HG02642 (cell line): Measurements from ENCODE around the gene SLC4A1AP.
"Not testable (repeated sequence)": the region's sequence is repeated elsewhere in the genome, so short reads cannot be mapped to it uniquely, and the experiment has no call there.

Source experiments
- ATAC-seq: cut with Tn5 transposase; IDR thresholded peaks from one replicate; pipeline ENCODE4 v1.9.1; 2021; ENCODE audit warnings: mild to moderate bottlenecking; ENCODE audit not compliant: unreplicated experiment, poor library complexity

The SLC4A1AP gene, protein sequence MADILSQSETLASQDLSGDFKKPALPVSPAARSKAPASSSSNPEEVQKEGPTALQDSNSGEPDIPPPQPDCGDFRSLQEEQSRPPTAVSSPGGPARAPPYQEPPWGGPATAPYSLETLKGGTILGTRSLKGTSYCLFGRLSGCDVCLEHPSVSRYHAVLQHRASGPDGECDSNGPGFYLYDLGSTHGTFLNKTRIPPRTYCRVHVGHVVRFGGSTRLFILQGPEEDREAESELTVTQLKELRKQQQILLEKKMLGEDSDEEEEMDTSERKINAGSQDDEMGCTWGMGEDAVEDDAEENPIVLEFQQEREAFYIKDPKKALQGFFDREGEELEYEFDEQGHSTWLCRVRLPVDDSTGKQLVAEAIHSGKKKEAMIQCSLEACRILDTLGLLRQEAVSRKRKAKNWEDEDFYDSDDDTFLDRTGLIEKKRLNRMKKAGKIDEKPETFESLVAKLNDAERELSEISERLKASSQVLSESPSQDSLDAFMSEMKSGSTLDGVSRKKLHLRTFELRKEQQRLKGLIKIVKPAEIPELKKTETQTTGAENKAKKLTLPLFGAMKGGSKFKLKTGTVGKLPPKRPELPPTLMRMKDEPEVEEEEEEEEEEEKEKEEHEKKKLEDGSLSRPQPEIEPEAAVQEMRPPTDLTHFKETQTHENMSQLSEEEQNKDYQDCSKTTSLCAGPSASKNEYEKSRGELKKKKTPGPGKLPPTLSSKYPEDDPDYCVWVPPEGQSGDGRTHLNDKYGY

DNA sequence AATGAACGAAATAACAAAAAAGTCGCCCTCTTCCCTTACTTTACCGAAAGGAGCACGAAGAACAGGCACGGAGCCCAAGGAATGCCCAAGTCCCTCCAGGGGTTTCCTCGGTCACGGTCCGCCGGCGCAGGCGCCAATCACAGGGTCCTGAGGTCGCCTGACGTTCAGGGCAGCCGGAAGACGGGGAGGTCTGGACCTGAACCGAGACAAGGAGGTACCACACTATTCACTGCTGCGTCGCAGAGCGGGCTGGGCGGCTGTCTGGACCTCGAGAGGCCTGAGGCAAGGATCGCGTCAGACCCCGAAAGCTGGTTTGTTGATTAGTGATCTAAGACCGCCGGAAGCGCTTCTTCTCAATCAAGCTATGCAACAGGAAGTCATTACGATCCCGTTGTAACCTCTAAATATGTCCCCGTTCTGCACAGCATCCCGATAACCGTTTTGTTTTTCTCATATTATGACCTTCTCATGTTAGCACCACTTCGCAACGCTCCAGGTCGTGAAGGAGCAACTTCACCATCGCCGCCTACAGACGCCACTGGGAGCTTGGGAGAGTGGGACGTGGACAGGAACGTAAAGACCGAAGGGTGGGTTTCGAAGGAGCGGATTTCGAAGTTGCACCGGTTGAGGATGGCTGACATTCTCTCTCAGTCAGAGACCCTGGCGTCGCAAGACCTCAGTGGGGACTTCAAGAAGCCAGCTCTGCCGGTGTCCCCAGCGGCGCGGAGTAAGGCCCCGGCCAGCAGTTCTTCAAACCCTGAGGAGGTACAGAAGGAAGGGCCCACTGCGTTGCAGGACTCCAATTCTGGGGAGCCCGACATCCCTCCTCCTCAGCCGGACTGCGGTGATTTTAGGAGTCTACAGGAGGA is at the start of gene SLC4A1AP, which contains the start of gene SUPT7L:
Gene SLC4A1AP (plus strand): TSS at position 605 of the 869 bp plus-strand sequence. CDS start 26 bp downstream, at position 631.
Gene SUPT7L (minus strand): TSS at position 330 of the 869 bp plus-strand sequence. CDS start 1,422 bp downstream, outside the sequence.
- peak; percentile 80 for ATAC-seq

DNA sequence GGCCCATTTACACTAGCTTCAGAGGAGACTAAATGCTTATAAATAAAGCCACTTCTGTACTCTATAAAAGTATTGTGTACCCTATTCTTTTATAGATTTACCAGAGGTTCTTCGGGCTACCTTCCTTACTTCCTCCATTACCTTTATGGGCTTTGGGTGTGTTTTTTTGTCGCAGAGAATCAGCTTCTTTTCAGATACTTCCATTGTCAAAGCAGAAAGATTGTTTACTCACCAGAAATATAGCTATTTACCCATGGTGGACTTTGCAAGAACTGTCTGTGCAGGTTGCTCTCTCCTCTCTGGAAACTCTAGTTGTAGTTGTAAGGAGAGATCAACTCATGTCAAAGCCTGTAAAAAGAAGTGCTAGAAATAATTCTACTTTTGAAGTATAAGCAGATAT is 49.7 kb upstream of the SLC4A1AP start:
- no peak for ATAC-seq

GRCh38 chr2:27615316-27615715 is 48.4 kb upstream of the SLC4A1AP start:
- no peak for ATAC-seq

DNA sequence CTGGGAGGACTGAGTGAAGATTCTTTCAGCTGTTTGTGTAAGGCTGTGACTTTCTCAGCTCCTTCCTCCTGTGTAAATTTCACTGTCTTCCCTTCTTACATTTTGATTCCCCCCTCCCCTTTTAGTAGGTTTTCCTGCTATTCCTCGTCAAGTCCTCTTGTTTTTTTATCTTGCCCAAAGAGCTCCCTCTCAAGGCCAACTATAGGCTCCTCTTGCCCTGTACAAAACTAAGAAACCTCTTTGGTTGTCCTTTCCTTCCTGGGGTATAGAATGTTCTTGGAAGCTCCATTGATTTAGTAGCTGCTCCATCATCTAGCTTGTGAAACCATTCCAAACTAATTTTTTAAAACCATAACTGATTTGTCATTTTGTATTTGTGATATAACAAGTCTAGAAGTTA is 42.2 kb upstream of the SLC4A1AP start:
- ATAC-seq = no peak

GRCh38 chr2:27622921-27623384 is 40.7 kb upstream of the SLC4A1AP start:
- no peak for ATAC-seq

- ATAC-seq = no peak
Measured at GRCh38 chr2:27624943-27625342, 38.7 kb upstream of the SLC4A1AP start.

DNA sequence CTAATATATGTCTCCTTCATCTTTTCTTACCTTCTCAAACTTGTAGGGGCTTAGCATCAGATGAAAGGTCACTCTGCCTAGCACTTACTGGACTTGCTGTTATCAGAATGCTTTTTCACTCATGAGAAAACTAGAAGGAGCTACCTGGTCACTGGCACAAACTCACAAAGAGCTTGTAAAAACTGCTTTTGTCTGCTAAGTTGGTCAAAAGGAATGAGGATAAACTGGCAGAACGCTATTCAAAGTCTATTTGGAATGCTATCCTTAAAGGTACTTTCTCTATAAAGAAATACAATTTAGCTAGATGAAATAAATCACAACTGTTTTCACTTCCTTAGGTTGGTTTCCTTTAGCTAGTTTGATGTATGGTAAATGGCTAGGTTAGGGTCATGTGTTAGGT is 37.4 kb upstream of the SLC4A1AP start:
- ATAC-seq = not testable (repeated sequence)

DNA sequence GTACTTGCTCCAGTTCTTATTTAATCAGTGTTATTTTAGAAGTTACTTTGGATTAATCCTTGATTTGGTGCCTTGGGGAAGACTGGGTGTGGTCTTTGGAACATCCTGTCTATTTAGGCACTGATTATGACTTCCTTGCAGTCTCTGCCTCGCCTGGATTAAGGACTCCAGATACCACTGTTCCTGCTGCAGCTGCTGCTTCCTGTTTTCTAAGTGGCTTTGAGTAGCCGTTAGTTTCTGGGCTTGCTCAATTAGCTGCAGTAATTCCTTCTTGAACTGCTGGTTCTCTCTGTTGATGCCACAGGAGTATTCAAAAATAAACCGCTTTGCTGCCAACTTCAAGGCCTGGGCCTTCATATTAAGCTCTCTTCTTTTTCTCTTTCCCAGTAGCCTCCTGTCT is 36.8 kb upstream of the SLC4A1AP start:
- ATAC-seq = not testable (repeated sequence)

DNA sequence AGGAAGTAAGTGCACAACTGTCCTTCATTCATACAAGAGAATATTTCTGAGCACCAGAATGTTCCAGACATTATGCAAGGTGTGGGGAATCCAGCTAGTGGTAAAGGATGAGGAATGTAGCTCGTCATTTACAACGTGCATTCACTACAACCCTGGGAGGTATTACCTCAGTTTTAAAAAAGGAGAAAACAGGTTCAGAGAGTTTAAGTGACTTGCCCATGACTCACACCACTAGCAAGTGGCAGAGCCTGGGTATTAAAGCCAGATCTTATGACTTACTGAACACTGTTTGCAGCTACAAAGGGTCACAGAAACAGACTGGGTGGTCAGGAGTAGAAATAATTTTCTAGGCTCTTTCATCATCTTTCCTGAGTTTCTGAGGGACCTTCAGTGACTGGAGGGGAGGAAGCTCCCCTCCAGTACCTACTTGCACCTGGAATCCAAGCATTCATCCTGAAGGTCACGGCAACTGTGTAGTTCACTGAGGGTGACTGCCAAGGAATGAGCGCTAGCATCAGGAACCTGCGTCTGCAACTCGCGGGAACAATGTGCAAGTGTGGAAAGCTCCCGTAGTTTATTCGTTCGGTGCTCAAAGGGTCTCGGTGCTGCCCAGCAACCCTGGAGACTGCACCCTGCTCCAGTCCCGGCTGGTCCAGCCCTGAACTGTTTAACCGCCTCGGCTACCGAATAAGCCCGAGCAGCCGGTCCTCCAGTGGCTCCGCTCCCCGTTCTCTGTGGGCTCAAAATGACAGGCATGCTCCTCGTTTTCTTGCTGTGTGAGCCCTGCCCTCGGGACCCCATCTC is 35.5 kb upstream of the SLC4A1AP start:
- ATAC-seq = peak; percentile 31

- ATAC-seq = peak; percentile 97
Measured at GRCh38 chr2:27628767-27629709, 34.7 kb upstream of the SLC4A1AP start, which contains the start of the genes CCDC121 and GPN1. Gene CCDC121, minus strand, starts transcription at chr2:27629012. Its CDS starts 1,213 bp downstream, at chr2:27627799. Gene GPN1, plus strand, starts transcription at chr2:27629050. Its CDS starts 9 bp downstream, at chr2:27629059.

DNA sequence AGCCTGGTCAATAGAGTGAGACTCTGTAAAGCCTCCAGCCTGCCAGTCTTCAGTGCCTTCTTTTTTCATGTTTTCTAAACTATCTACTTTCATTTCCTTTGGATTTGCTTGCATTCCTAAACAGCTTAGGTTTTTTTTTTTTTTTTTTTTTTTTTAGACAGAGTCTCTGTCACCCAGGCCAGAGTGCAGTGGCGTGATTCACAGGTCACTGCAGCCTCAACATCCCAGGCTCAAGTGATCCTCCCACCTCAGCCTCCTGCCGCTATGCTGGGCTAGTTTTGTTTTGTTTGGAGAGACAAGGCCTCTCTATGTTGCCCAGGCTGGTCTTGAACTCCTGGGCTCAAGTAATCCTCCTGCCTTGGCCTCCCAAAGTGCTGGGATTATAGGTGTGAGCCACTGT is 33.4 kb upstream of the SLC4A1AP start:
- ATAC-seq = not testable (repeated sequence)

DNA sequence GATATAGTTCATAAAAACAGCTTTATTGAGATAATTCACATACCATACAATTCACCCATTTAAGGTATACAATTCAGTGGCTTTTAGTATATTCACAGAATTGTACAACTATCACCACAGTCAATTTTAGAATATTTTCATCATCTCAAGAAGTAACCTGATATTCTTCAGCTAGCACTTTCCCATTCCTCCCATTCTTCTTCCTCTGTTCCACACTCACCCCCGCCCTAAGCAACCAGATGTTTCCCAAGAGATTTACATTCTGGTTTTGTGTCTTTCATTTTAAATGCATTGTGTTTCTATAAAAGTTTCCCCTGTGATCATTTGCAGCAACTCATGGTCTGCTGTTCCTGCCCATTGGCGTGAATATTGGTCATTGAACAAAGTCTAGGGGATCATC is 29.4 kb upstream of the SLC4A1AP start:
- ATAC-seq = no peak

DNA sequence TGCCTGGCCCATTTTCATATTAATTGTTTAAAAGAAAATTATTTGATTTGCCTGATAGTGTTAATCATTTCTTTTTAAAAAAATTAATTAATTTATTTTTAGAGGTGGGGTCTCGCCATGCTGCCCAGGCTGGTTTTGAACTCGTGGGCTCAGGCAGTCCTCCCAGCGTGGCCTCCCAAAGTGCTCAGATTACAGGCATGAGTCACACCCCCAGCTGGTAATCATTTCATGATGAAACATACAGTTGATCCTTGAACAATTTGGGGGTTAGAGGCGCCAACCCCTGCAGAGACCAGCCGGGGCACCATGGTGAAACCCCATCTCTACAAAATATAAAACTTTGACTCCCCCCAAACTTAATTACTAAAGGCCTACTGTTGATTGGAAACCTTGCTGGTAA is 26.9 kb upstream of the SLC4A1AP start:
- no peak for ATAC-seq

- ATAC-seq = no peak
Measured at GRCh38 chr2:27638037-27638637, 25.6 kb upstream of the SLC4A1AP start.

- ATAC-seq = no peak
Measured at GRCh38 chr2:27638709-27639108, 25.0 kb upstream of the SLC4A1AP start.

DNA sequence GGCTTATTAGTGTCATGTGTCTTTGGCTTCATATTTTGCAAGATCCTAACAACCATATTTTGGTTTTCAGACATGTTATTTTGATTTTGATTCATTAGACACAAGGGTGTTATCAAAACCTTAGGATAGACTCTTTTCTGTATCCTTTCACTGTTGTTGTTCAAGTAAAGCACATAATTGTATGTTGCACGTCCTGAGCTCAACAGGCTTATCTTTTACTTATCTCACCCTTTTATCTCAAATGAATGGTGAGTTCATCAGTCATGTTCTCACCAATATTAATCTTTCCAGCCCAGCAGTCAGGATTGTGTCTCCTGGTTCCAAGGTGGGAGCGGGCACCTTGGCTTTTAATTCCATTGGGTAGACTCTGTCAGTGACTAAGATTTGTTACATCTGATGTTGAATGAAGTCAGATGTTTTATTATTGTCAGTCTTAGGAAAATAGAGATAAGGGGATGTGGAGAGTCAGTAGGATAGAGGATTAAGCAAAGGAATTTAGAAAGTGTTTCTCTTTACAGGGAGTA is 22.9 kb upstream of the SLC4A1AP start:
- no peak for ATAC-seq

DNA sequence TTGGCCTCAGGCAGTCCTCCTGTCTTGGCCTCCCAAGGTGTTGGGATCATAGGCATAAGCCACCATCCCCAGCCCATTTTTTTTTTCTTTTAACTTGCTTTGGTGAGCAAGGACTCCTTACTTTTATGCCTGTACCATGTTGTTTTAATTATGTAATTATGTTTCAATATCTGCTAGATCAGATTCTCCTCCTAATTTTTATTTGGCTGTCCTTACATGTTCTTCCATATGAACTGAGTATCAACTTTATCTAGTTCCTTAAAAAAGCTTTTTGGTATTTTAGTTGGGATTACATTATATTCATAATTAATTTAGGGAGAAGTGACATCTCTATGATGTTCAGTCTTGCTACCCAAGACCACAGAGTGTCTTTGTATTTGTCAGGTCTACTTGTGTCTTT is 18.5 kb upstream of the SLC4A1AP start:
- no peak for ATAC-seq

GRCh38 chr2:27647289-27647688 is 16.4 kb upstream of the SLC4A1AP start:
- no peak for ATAC-seq
